HL-60 (cell line): Measurements from ENCODE around the gene CIRBP.

Source experiments
- DNase-seq, 2 experiments: peaks; one replicate each; pipeline ENCODE4 v3.0.0-alpha.2; 2010 to 2020; ENCODE audit warnings: low read depth in 1 of 2, low spot score in 1 of 2
- H3K27ac ChIP-seq: fragments of 250-450 bp; sonication (Bioruptor Pico); replicated peaks from 2 replicates; pipeline ENCODE4 v1.5.1; 2020; ENCODE audit warnings: mild to moderate bottlenecking, moderate library complexity
- H3K27me3 ChIP-seq: fragments of 250-450 bp; sonication (Bioruptor Pico); 2 replicates; pipeline ENCODE4 v1.5.1; 2021; ENCODE audit warnings: mild to moderate bottlenecking, moderate library complexity; ENCODE audit not compliant: insufficient read depth, poor library complexity, severe bottlenecking
- H3K4me3 ChIP-seq: replicated peaks from 2 replicates; pipeline ENCODE4 v1.5.1; 2011; ENCODE audit warnings: mild to moderate bottlenecking, control low read depth, low read length; ENCODE audit not compliant: insufficient read depth
- CTCF ChIP-seq: IDR thresholded peaks from one replicate; pipeline ENCODE4 v1.5.1; 2011; ENCODE audit warnings: low read length, control low read depth, inconsistent platforms; ENCODE audit not compliant: insufficient read depth
- GABPA ChIP-seq: IDR thresholded peaks from 2 replicates; pipeline ENCODE4 v1.6.1; 2012; ENCODE audit warnings: low read depth
- POLR2AphosphoS5 ChIP-seq: IDR thresholded peaks from 2 replicates; pipeline ENCODE4 v1.6.1; 2012; ENCODE audit warnings: low read depth
- REST ChIP-seq: IDR thresholded peaks from 2 replicates; pipeline ENCODE4 v1.6.1; 2012; ENCODE audit warnings: low read depth; ENCODE audit not compliant: insufficient replicate concordance
- SPI1 ChIP-seq: IDR thresholded peaks from 2 replicates; pipeline ENCODE4 v1.6.1; 2012; ENCODE audit warnings: low read depth, mild to moderate bottlenecking, borderline replicate concordance

Gene CIRBP

GRCh38 chr19:1266916-1267476 is 2.1 kb upstream of the CIRBP start:
- TF ChIP-seq REST (no peak), CTCF (peak; percentile 67)
- Histone ChIP-seq H3K27me3 (no peaks in the 10 kb centered on the region), H3K4me3 (peak overlapping the region; percentile 48), H3K27ac (no peak overlapping the region)
- DNase-seq = peak; percentile 35 to 59

- TF ChIP-seq GABPA (no peak), REST (no peak), SPI1 (no peak), POLR2AphosphoS5 (peak; percentile 2; the same call in 1 of the 2 replicates), CTCF (no peak)
- Histone ChIP-seq H3K4me3 (no peak overlapping the region), H3K27ac (no peak overlapping the region), H3K27me3 (no peaks in the 10 kb centered on the region)
- DNase-seq = peak in 1 of 2 experiments; percentile 41
These were observed 1.5 kb upstream of the CIRBP start for GRCh38 chr19:1267477-1268225.

GRCh38 chr19:1268226-1269064 is 687 bp upstream of the CIRBP start:
- H3K4me3 ChIP-seq = no peak overlapping the region
- TF ChIP-seq CTCF (no peak), SPI1 (no peak), POLR2AphosphoS5 (no peak; the same call in 1 of the 2 replicates), REST (no peak), GABPA (no peak)
- no peak overlapping the region for H3K27ac ChIP-seq
- DNase-seq = no peak
- no peaks in the 10 kb centered on the region for H3K27me3 ChIP-seq
